Activated CD4-positive, alpha-beta T cell treated with anti-CD3 and anti-CD28 coated beads, Interleukin-2, Interleukin-6, amounts not matched to agents 100 ng/mL and 50 ng/mL, durations not matched to agents 16 hours and 8 hours (primary cell): ENCODE data around the gene TWIST2.

Experiments used
- DNase-seq: peaks from one replicate; pipeline ENCODE4 v3.0.0-alpha.2; 2020

TWIST2 gene

DNA sequence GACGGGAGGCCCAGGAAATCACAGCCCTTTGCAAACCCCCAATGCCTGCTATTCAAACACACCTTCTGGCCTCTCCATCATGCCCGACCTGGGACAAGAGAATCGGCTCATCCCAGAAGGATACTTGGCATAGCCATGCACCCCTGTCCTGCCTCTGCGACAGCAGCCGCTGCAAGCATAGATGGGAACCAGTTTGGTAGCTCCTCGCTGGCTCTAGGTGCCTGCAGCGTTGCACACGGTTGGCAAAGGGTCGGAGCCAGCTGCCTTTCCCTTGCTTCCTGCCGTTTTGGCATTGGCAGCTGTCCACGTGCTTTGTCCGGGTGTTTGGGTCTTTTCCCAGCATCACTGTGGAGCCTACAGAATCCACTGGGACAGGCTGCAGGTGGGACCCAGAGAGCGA lies 76.9 kb downstream of the TWIST2 start:
- DNase-seq = no peak

DNA sequence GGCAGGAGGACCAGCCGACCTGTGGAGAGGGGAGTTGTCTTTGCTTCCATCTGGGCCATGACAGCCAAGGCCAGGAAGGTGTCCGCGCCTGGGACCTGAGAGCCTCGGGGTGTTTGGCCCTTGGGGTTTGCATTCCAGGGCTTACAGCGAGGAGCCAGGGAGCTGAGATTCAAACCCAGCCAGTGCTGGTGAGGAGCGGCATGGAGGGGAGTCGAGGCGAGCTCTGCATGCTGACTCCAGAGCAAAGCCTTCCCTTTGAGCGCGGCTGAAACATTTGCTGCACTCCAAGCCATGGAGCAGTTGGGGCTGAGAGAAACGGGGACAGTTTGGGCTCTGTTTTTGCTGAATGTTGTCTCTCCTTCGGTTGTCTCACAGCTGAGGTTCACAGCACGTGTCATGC lies 77.4 kb downstream of the TWIST2 start:
- DNase-seq = no peak

DNA sequence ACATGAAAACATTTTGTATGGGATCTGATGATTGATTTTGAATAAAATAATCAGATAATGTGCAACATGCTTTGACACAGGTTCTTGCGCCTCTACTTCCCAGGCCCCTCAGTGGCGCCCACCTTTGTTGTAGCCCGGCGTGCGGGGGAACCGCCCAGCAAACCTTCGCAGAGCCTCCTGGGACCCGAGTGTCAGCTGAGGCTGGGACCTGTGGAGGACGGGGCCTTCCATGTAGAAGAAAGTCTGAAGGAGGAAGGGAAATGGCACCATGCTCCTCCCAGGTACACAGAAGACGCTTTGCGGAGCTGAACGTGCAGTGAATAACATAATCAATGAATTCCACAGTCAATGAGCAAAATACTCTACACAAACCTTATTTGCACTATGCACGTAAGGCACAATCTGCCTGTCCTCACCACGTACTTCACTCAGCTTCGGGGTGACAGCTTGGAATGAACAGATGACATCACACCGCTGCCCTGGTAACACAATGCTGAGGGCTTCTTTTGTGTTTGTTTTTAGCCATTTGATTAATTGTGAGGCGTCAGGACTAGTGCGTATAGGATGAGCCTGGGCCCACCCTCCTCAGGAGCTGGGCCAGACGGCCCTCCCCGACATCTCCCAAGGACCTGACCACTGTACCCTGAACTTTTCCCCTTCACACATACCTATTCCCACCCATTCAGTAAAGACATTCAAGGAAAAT lies 78.1 kb downstream of the TWIST2 start:
- DNase-seq = no peak

DNA sequence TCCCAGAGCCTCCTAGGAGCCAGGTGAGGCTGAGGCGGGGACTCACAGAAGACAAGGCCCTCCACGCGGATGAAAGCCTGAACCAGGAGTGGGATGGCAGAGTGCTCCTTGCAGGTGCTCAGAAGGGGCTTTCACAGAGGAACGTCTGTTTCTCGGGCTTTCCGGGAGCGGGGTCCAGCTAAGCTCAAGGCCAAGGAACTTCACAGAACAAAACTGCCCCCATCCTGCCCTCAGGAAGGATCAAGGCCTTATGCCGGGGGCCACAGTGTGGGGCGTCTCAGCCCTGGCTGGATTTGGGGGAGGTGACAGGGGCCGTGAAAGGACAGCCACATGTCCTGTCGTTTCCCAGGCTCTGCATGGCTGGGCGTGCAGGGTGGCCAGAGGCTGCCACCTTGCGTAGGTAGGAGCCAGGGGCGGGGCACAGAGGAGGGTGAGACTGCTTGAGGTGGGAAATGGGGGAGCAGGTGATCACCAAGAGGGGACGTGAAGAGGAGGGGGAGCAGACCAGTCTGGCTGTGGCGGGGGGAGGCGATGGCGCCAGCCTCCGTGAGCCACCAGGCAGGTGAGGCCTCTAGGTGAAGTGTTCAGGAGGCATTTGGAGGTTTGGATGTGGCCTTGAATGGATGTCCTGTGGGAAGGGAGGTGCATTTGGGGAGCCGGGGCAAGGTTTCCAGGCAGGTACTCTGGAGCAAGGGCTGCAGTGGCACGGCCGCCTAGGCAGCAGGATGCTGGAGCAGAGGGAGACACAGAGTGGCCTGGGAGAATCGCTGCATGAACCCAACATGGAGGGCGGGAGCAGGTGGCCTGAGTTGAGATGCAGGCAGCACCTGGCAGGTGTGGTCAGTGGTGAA lies 79.1 kb downstream of the TWIST2 start:
- DNase-seq = no peak

DNA sequence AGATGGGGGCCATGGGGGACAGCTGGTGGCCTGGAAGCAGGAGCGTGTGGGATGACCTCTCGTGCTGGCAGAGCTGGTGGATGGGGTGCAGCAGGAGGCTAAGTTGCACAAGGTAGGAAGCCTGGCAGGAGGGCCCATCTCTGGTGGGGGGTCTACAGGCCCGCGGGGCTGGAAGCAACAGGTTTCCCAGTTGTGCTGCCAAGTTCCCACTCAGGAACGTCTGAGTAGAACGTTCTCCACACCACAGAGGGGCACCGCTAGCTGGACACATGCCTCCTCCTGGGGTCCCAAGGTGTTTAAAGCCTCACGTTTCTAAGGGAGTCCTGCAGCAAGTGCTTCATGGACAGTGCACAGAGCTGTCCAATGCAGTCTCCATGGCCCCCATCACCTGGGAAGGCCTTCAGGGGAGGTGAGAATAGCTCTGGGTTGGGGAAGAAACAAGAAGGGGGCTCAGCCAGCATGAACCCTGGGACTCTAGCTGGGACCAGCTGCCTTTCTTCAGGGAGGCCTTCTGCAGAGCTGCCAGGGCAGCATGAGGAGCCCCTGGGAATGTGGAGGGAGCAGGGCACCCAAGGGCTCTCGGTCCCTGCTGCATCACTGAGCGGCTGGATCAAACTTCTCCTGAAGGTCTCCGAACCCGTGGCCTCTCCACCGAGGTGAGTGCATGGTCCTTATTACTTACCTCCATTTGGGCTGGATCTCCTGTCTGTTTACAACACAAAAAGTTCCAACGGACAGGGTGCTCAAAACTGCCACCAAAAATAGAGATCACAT lies 80.0 kb downstream of the TWIST2 start:
- no peak for DNase-seq

DNA sequence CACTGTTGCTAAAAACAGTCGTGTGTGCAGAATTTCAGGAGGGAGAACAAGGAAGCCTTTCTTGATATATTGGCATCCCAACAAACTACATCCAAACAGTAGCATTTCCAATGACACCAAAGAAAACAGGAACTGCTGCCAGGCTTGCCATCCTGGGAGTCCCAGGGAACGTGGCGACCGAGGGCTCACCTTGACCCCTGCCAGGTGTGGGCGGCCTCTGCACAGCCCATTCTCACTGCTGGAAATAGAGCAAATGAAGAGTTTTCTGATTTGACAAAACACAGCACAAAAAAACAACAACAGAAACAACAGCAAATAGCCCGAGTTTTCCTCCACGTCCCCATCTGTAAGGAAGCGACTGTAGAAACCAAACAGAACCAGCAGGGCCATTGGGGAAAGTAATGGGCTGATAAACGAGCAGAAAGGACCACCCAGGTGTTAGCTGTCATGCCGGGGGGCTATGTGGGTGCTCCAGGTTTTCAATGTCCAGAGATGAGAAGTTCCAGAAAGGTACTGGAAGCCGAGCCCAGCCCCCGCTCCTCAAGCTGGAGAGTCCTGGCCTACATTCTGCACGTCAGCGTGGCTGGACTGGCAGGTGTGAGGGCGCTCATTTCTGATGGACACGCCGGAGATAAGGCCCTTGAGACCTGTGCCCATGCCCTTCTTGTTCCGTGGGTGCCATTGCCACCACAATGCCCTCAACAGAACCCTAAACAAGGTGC lies 80.8 kb downstream of the TWIST2 start:
- no peak for DNase-seq

DNA sequence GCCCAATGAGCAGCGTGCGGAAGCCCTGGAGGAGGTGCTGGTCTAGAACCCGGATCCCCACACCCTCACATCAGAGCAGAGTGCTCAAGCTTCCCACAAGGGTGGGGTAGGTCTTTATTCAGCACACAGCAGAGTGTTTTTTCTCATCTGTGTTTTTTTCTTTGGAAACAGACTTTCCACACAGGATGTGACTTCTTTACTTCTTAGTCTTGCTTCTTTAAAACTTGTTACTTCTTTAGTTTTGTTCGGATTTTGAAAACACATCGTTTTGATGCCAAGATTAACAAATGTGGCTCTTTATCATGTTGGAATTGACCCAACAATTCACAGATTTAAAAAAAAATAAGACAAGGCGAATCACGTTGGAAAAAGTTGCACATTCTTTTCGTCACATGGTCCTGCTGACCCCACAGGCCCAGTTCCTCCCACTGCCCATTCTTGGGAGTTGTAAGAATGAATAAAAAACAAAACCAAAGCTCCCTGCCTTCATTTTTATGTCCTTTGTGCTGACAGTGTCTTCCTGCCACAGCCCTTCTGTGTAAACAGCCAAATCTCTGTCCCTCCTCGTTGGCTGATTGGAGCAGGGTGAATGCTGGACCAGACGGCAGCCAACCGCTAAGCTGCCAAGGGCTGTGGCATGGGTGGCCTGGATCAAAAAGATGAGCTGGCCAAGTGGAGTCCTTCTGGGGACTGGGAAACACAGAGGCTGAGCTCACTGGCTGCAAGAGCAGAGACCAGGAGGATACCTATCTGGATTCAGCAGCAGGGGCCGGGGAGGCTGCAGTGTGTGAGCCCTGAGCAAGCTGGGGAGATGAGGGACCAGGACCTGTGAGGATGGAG lies 81.6 kb downstream of the TWIST2 start:
- no peak for DNase-seq

DNA sequence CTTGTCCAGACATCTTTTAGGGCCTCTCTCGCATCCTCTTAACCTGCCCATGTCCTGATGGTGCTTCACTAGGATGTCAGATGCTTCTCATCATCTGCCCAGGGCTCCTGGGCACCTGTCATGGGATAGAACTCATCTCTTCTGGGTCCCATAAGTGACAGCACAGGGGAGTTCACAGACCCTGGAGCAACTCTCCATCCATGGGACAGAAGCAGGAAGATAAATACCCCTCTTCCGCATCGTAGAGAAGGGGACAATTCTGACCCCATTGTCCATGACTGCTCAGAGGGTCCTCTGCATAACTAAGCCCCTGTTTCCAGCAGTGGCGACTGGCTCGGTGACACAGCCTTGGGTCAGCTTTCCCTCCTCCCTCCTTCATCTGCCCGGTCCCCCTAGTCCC lies 82.3 kb downstream of the TWIST2 start:
- no peak for DNase-seq

DNA sequence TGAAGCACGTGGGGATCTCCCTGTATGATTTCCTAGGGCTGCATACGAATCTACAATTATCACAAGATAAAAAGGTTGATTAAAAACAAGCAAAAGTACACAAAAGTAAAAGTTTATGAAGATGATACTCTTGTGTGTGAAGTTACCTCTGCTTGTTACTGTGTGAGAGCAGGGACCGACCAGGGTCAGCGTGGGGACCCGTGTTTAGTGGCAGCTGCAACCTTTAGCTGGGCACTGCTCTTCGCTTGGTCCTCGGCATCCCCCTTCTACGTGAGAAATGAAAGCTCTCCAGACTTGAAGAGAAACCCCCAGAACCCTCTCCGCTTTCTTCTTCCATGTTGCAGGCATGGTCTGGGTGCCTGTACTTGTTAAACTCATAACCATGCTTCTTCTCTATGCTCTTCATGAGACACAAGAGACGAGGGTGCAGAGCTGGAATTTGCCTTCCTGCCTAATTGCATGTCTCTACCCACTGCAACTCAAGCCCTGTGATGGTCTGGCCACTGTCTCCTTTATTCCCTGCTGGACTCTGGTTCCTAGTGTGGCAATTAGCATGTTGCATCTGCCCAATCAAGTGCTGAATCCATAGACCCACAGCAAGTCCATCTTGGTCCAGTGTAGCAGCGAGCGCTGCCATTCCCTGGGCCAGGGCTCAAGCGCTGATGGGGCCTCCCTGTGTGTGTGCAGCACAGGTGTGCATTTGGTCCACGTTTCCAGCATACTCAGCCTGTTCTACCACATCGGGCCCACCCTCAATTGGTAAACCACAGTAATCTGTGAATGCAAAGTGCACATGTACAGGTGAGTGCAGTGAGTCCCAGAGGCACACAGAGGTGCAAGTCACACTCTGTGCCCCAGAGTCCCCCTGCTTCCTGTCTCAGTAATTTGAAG lies 88.5 kb downstream of the TWIST2 start:
- DNase-seq = no peak

DNA sequence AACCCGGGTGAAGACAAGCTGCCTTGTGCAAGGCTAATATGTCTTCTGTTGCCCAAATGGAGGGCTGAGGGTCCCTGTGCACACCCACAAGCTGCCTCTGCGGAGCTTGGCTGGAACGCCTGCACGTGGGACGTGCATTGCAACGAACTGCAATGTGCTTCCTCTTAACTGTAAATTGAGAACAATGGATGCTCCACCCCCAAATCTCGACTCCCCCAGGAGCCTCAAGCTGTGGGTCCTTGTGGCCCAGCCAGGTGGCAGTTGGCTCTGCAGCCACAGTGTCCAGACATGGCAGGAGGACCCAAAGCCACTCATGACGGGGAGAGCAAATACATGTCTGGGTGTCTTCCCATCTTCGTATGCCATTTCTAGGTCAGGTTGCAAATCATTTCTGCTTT lies 90.1 kb downstream of the TWIST2 start:
- no peak for DNase-seq

DNA sequence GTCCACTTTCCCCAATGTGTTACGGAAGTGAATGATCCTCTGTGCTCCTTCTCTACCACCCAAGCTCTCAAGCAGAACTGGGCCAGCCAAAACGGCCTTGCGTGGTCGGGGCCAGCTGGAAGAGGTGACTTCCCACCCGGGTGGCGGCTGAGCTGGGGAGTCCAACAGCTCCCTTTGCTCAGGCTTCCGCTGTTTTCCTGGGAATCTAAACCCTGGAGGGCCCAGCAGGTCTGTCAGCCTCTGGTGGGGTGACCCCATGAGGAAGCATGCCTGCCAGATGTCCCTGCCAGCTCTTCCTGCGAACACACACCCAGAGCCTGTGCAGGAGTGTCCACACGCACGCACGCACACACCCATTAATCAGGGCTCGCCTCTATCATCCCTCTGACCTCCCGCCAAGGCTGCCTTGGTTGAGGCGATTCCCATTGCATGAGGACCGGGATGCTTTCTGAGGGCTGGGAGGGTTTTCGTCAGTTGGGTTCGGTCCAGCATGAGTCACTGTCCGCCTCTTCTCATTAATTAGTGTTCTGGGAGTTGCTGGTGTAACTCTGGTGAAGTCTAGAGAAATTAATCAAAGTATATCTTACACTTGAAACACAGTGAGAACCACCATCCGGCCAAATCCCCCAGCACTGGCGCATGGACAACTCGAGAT lies 90.6 kb downstream of the TWIST2 start:
- DNase-seq = no peak

DNA sequence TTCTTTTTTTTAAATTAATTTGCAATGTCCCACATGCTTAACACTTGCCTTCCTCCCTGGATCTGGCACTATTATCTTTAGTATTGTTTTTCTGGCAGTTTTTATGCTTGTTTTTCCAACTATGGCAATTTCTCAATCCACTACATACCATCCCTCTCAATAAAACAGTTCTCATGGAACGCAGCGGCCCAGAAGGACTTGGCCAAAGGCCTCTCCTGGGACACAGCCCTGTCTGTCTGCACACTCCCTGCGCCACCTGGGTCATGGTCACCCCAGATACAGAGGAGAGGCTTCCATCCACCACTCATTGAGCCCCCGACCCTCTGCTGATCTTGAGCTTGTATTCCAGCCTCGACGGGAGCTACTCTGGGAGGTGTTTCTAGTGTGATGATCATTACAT lies 91.2 kb downstream of the TWIST2 start:
- DNase-seq = no peak

DNA sequence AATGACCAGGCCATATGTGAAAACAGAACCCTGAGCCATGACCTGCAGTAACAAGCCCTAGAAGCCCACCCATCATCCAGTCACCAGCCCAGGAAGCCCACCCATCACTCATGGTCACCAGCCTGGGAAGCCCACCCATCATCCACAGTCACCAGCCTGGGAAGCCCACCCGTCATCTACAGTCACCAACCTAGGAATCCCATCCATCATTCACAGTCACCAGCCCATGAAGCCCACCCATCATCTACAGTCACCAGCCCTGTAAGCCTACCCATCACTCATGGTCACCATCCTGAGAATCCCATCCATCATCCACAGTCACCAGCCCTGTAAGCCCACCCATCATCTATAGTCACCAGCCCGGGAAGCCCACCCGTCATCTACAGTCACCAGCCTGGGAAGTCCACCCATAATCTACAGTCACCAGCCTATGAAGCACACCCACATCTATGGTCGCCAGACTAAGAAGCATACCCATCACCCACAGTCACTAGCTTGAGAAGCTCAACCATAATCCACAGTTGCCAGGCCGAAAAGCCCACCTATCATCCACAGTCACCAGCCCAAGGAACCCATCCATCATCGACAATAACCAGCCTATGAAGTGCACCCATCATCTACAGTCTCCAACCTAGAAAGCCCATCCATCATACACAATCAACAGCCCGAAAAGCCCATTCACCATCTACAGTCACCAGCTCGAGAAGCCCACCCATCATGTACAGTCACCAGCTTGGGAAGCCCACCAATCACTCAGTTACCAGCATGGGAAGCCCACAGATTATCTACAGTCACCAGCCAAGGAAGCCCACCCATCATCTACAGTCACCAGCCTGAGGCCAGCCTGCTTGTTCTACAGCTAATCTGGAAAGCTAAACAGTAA lies 91.9 kb downstream of the TWIST2 start:
- DNase-seq = no peak

DNA sequence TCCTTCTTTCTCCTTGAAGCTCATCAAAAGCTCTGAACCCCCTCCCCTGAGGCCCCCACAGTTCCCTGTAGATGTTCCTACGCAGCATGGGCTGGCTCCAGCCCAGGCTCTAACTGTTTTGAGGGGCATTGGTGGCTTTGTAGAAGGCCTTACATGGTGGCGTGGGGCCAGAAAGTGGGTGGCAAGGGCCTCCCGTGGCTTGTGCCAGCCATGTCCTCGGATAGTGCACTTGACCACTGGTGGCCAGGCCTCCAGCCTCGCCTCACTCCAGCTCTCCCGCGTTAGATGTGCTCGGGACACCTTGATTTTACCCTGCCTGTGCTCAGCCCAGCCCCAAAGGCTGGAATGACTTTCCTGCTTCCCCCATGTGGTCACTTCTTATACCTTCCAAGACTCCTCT lies 92.9 kb downstream of the TWIST2 start:
- DNase-seq = no peak

DNA sequence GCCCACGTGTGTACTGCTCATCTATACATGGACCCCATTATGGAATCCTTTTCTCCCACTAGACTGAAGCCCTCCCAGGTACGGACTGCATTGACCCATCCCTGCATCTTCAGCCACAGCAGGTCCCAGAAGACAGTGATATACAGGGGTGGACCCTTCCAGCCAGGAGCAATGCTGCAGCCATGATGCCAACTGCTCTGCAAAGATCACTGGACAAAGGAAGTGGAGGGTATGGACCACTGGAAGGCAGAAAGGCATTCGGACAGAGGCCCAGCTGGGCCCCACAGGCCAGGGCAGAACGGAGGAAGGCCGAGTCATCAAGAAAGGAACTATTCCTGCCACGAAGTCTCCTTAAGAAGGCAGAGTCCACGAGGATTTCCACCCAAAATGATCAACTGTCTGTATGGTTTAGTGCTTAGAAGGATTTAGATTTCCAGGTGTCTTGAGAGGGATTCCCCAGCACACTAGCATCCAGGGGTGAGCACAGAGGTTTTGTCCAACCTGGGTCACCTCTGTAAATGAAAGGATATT lies 93.4 kb downstream of the TWIST2 start:
- no peak for DNase-seq

DNA sequence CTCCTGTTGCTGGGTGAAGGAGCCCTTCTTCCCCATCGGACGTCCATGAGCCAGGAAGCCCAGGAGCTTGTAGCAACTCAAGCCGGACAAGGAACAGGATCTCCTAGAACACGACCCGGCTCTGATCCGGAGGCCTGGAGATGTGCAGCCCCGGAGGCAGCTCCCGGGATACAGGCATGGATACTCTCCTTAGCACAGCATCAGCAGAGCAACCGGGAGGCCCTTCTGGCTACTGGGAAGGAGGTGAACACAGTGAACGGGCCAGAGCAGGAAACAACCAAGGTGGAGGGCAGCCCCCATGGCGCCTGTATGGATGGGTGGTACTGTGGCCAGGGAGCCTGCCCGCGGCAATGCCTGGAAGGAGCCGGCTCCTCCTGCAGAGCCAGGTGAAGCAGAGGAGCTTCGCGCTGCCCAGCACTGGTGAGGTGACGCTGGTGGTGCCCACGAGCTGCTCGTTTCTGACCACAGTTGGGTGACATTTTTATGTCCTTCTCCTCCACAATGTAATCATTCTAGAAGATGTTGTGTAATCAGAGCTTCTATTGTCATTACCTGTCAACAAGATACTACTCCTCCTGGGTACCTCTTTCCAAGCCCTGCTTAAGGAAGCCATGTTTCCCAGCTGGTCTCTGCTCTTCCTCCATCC lies 94.3 kb downstream of the TWIST2 start:
- DNase-seq = no peak

DNA sequence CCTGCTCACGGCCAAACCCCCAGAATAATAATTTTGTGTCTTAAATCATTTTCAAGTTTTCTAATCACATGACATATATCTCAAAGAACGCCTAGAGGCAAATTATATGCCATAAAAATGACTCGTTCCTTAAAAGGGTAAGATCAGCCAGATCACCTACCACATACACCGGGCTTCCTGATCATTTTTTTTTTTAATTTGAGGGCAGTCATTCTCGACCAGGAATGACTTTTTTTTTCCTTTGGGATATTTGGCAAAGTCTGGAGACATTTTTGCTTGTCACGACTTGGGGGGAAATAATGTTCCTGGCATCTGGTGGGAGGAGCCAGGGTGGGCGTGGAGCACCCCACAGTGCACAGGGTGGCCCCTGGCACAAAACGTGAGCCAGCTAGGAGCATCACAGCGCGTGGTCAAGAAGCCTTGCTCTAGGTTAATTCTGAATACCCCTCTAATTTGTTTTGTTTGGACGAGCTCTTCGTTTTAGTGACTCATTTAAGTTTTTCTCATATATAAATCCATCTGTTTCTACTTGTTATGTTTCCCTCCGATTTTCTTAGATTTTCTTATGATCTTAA lies 94.9 kb downstream of the TWIST2 start:
- DNase-seq = no peak
